Stimulated activated naive CD4-positive, alpha-beta T cell (primary cell): ENCODE results near the gene SYPL1.

ENCODE experiments used
- DNase-seq, 6 experiments: peaks; one replicate each; lab custom pipeline; 2025; lab: John Stamatoyannopoulos, UW

Gene SYPL1

GRCh38 chr7:106065575-106066500, 46.3 kb downstream of the SYPL1 start:
- DNase-seq: no peak

- no peak for DNase-seq
Measured at GRCh38 chr7:106064771-106065574, 47.1 kb downstream of the SYPL1 start.

DNA sequence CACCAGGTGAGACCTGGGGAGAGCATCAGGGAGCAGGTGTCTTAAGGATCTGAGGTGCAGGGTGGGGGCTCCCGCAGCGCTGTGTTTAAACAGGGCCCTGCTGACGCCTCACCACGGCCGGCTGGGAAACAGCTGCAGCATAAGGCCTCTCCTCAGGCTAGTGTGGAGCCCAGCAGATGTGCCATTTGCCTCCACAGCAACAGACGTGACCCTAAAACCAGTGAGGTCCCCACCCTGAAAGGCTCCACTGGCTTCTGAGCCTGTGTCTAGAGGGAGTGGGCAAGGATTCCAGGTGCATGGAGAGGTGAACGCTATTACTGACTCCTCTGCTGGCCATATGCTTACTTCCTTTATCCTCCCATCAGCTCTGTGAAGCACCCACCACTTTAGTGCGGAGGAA, 47.8 kb downstream of the SYPL1 start:
- no peak for DNase-seq

GRCh38 chr7:106063692-106064091, 48.4 kb downstream of the SYPL1 start:
- no peak for DNase-seq

DNA sequence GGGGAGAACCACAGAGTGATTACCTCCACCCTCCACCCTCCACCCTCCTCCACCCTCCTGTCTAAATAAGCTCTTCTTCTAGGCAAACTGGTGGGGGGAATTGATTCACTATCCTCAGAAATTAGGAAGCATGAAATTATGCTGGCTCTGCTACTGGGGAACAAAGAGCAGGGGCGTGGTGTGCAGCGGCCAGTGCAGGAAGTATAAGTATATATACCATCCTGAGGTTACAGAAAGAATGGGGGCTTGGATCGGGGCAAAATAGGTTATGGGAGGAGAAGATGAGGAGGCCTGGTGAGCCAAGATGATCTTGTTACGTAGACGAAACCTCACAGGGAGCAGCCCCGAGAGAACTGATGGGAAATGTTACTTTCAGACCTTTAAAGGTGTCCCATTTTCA, 49.1 kb downstream of the SYPL1 start:
- no peak for DNase-seq

DNA sequence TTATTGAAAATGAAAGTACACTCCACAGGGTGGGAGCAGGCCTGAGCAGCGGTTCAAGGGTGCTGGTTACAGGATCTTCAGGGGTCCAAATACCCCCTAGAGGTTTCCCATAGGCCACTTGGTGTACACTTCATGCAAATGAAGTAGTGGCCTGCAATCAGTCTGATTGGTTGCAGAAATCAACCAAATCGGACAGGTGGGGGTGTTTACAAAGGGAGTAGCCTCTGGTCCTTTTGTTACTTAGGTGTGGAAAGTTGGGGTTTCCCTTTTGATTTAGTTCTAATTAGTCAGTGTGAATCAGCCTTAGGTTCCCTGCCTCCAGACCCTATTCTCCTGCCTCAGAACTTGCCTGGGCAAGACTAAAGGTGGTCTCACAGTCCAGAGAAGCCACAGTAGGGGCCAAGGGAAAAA, 49.6 kb downstream of the SYPL1 start:
- DNase-seq: no peak

DNA sequence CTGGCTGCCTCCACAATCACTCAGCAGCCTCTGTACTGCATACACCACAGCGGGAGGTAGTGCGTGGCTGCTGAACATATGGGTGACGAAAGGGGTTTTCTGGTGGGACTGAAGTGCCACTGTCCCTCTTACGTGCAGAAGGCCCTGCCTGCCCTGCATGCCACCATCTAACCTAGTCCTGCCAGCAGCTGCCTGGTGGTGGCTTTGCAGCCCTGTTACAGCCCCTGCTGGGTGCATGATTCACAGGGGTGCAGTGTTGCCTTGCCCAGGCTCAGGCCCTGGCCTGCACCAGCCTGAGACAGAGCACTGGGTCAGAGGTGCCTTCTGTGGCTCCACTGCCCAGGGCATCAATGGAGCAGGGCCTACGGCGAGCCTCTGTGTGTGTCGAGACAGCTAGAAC, 50.1 kb downstream of the SYPL1 start:
- DNase-seq: no peak

DNA sequence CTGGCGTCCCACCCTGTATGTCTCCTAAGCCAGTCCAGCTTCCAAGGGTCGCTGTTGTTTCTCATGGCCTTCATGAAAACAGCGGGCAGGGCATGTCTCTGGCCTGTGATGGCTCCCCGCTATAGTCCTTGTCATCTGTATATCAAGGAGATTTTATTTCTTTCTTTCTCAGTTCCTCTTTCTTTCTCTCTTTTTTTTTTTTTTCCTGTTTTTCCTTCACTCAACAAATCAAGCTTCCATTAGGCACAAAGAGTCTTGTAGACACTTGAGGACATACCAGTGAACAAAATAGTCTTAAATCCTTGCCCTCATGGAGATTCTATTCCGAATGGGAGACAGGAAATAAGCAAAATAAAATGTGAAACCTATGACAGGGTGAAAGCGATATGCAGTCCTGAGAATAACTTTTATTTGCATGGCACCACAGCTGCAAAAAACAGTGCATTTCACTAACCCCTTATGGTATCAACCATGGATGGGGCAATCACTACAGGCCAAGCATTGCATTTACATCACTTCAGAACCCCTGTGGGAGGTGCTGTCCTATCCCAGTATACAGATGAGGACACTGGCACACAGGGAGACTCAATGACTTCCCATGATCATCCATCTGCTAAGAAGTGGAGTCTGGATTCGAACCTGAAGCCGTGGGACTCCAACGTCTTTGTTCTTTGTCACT, 50.7 kb downstream of the SYPL1 start:
- no peak for DNase-seq

GRCh38 chr7:106060394-106060920, 51.7 kb downstream of the SYPL1 start:
- no peak for DNase-seq

DNA sequence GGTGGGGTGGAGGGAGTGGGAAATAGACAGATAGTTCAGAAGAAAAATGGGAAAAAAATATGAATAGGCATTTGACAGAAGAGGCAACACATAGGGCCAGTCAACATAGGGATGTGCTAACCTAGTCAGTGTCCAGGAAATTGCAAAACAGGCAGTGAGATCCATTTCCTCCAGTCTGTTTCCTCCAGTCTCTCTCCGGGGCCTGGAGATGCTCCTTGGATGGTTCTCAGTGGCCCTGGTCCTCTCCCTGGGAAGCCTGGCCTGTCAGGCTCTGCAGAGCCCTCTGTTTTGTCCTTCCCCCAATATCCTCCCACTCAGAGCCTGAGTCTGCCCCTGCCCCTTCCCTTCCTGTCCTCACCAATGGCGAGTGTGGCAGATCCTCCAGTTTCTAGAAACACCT, 52.6 kb downstream of the SYPL1 start:
- no peak for DNase-seq

- no peak for DNase-seq
Measured at GRCh38 chr7:106058928-106059324, 53.2 kb downstream of the SYPL1 start.

DNA sequence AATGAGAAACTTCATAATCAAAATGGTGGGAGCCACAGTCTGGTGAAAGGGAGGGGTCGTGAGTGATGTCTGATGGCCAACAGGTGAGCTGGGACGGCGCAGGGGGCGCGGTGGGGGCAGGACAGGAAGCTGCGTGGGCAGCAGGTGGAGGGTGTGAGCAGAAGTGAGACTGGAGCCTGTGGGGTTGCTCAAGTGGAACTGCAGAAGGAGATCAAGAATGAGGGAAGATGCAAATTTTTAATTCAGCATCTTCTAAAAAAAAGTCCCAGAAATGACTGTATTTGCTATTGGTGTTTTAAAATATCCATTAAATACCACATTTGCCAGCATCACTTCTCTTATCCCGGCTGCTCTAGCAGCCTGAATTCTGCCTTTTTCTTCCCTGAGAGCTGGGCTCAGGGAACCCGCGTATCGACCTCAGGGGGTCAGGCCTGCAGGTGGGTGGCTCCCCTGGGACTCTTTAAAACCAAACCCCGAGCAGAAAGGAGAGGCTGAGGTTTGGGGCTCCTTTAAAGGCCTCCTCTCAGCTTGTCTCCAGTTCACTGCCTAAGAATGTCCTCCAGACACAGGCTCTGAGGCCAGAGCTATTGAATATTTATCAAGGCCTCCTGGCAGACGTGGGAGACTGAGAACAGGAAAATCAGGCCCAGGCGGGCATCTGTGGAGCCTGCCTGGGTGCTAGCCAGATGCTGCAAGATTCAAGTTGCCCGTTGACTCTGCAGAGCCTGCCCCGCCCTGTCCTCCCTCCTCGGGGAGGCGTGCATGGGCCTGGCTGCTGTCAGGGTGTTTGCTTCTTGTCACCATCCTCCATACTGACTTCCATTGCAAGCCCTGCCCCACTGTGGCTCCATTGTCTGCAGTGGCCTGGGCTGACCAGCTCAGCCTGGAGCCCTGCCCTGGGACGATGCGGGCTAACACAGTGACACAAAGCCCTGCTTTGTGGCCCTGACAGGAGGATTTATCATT, 53.9 kb downstream of the SYPL1 start:
- peak in 1 of 6 experiments; percentile 2 for DNase-seq

DNA sequence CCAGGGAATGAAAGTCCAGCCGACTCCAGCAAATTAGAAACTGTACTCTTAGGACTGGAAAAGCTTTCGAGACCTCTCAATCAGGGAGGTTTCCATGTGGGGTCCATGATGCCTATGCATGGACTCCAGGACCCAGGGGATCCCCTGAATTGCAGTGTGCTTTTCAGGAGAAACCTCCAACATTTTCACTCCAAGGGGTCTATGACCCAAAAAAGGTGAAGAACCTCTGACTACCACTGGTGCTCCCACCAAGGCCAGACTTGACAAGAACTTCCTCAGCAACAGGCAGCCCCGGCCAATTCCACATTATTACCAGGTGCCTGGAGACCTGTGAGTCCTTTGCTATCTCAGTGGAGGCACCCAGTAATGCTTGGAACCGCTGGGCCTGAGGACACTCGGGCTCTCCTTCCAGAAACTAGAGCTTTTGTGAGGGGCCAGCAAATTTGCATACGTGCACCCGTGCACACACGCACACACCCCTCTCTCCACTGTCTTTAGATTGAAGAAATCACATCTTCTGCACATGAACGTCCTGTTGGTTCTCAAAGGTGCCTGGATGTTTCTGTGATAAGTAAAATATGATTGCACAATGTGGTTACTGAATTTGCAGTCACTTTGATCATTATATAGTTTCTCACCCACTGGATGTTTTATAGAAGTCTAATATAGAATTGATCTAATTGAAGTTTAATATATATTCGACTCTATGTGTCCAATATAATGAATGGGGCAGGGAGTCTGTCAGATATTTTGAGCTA, 54.7 kb downstream of the SYPL1 start:
- no peak for DNase-seq

GRCh38 chr7:106056513-106057203, 55.5 kb downstream of the SYPL1 start:
- DNase-seq: peak; percentile 37 to 72 (median 54)

GRCh38 chr7:106054971-106055532, 57.1 kb downstream of the SYPL1 start:
- no peak for DNase-seq

GRCh38 chr7:106054156-106054910, 57.8 kb downstream of the SYPL1 start:
- no peak for DNase-seq

- no peak for DNase-seq
Measured at GRCh38 chr7:106053109-106053508, 59.0 kb downstream of the SYPL1 start.

GRCh38 chr7:106052681-106053080, 59.4 kb downstream of the SYPL1 start:
- no peak for DNase-seq

DNA sequence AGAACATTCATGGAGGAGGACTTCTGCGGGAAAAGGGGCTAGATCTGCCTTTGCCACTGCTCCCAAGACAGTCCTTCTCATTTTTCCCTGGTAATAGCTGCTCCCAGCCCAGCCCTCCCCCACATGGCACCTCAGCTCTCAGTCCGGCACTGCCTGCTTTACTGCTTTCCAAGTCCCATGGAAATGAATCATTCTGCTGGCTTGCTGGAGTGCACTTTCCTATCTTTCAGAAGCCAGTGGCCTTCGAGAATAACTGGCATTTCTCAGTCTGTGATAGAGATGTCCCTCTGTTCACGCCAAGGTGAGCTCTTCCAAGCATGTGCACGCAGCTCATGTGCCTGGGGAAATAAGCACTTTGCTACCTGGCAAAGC, 61.4 kb downstream of the SYPL1 start:
- DNase-seq: no peak
